Nephron progenitor cell (in vitro differentiated cells): Measurements from ENCODE around the gene UBE2O.

Source experiments
- DNase-seq: peaks from one replicate; pipeline ENCODE4 v3.0.0; 2021
- H3K27ac Mint-ChIP-seq: 2 replicates; pipeline ENCODE4 v1.8.0; 2021; ENCODE audit warnings: mild to moderate bottlenecking, moderate library complexity, mixed read lengths
- H3K27me3 Mint-ChIP-seq: 2 replicates; pipeline ENCODE4 v1.8.0; 2021; ENCODE audit warnings: mild to moderate bottlenecking, low read depth, mixed read lengths; ENCODE audit not compliant: poor library complexity
- H3K36me3 Mint-ChIP-seq: 2 replicates; pipeline ENCODE4 v1.8.0; 2021; ENCODE audit warnings: low read depth, mixed read lengths
- H3K4me1 Mint-ChIP-seq: 2 replicates; pipeline ENCODE4 v1.8.0; 2021; ENCODE audit warnings: mixed read lengths
- H3K4me3 Mint-ChIP-seq: 2 replicates; pipeline ENCODE4 v1.8.0; 2021; ENCODE audit warnings: mild to moderate bottlenecking, moderate library complexity, mixed read lengths
- H3K9me3 Mint-ChIP-seq: 2 replicates; pipeline ENCODE4 v1.8.0; 2021; ENCODE audit warnings: mild to moderate bottlenecking, moderate library complexity, mixed read lengths
- TF ChIP-seq, protein P1 (sequence below): fragments of 200-600 bp; sonication (generic); IDR thresholded peaks from 2 replicates; pipeline ENCODE4 v1.5.0; 2021; ENCODE audit warnings: antibody characterized with exemption

UBE2O gene

DNA sequence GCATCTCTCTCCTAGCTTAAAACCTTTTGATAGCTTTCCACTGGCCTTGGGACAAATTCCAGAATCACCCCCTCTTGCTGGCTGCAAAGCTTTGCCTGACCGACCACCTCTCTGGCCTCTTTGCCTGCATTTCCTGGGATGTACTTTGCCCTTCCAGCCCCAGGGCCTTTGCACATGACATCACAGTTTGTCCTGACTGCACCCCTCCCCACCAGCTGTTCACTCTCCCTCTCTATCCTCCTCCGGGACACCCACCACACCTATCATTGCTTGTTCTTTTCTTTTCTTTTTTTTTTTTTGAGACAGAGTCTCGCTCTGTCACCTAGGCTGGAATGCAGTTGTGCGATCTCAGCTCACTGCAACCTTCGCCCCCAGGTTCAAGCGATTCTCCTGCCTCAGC is 22.4 kb upstream of the UBE2O start:
- Mint-ChIP-seq H3K36me3 (no peaks in the 10 kb centered on the region), H3K27ac (no peak overlapping the region), H3K27me3 (no peaks in the 10 kb centered on the region), H3K9me3 (no peaks in the 10 kb centered on the region), H3K4me3 (no peak overlapping the region), H3K4me1 (peaks cover under 1% of the 10 kb centered on the region)
- TF ChIP-seq, protein P1, sequence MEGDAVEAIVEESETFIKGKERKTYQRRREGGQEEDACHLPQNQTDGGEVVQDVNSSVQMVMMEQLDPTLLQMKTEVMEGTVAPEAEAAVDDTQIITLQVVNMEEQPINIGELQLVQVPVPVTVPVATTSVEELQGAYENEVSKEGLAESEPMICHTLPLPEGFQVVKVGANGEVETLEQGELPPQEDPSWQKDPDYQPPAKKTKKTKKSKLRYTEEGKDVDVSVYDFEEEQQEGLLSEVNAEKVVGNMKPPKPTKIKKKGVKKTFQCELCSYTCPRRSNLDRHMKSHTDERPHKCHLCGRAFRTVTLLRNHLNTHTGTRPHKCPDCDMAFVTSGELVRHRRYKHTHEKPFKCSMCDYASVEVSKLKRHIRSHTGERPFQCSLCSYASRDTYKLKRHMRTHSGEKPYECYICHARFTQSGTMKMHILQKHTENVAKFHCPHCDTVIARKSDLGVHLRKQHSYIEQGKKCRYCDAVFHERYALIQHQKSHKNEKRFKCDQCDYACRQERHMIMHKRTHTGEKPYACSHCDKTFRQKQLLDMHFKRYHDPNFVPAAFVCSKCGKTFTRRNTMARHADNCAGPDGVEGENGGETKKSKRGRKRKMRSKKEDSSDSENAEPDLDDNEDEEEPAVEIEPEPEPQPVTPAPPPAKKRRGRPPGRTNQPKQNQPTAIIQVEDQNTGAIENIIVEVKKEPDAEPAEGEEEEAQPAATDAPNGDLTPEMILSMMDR, result no peak
- no peak for DNase-seq

- no peaks in the 10 kb centered on the region for H3K36me3 Mint-ChIP-seq
- H3K9me3 Mint-ChIP-seq, result no peaks in the 10 kb centered on the region
- H3K27me3 Mint-ChIP-seq, result no peaks in the 10 kb centered on the region
- TF ChIP-seq, protein P1, result no peak
- no peaks in the 10 kb centered on the region for H3K4me1 Mint-ChIP-seq
- no peak overlapping the region for H3K4me3 Mint-ChIP-seq
- no peak for DNase-seq
- H3K27ac Mint-ChIP-seq, result no peak overlapping the region
These were observed 21.9 kb upstream of the UBE2O start for GRCh38 chr17:76474894-76475293.

DNA sequence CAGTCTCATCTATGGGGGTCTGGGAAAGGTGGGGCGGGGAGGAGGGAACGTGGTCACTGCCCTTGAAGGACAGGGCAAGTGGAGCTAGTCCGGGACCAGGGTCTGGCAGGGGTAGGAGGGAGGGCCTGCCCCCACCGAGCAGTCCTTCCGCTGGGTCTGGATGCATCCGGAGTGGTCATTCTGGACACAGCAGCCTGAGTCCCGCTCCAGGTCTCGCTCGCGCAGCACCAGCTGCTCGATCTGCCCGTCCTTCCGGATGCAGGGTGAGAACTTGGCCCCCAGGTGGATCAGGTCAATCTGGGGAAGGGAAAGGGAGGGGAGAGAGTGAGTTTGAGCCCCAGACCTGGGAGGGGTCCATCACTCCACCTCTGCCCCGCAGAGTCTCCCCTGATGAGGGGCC is 21.3 kb upstream of the UBE2O start:
- Mint-ChIP-seq H3K27ac (no peak overlapping the region), H3K9me3 (no peaks in the 10 kb centered on the region)

DNA sequence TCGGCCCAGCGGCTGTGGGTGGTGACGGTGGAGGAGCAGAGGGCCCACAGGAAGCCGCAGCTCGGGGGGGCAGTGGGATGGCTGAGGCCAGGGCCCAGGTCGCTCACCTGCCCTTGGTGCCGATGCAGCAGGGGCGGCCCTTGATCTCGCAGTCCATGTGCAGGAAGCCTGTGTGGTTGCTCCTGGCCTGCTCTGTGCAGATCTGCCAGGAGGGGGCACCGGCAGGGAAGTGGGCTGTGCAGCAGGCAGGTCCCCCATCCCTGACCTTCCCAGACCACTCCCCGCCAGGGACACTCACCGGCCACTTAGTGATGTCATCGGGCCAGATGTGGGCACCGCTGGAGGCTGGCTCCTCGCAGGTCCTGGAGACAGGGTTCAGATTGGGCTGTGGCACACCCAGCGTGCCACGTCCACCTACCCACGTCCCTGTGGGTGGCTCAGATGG is 20.6 kb upstream of the UBE2O start:
- DNase-seq, result peak; percentile 61
- H3K27ac Mint-ChIP-seq, result no peak overlapping the region
- no peaks in the 10 kb centered on the region for H3K9me3 Mint-ChIP-seq
- H3K27me3 Mint-ChIP-seq, result no peaks in the 10 kb centered on the region
- TF ChIP-seq, protein P1, result peak; percentile 44
- H3K36me3 Mint-ChIP-seq, result no peaks in the 10 kb centered on the region
- H3K4me1 Mint-ChIP-seq, result no peaks in the 10 kb centered on the region
- H3K4me3 Mint-ChIP-seq, result no peak overlapping the region

More for the DNA sequence above, 21.3 kb upstream of the UBE2O start:
- Mint-ChIP-seq H3K4me3 (no peak overlapping the region), H3K27me3 (no peaks in the 10 kb centered on the region), H3K4me1 (no peaks in the 10 kb centered on the region), H3K36me3 (no peaks in the 10 kb centered on the region)
- TF ChIP-seq, protein P1, result no peak
- DNase-seq, result no peak

GRCh38 chr17:76472726-76473125 is 19.8 kb upstream of the UBE2O start:
- Mint-ChIP-seq H3K4me3 (no peak overlapping the region), H3K36me3 (no peaks in the 10 kb centered on the region), H3K27ac (no peak overlapping the region), H3K4me1 (peaks cover 2% of the 10 kb centered on the region), H3K9me3 (no peaks in the 10 kb centered on the region), H3K27me3 (no peaks in the 10 kb centered on the region)
- DNase-seq, result no peak
- TF ChIP-seq, protein P1, result no peak

GRCh38 chr17:76472258-76472645 is 19.3 kb upstream of the UBE2O start:
- no peaks in the 10 kb centered on the region for H3K27me3 Mint-ChIP-seq
- H3K27ac Mint-ChIP-seq, result no peak overlapping the region
- no peak overlapping the region for H3K4me3 Mint-ChIP-seq
- H3K4me1 Mint-ChIP-seq, result peaks cover 5% of the 10 kb centered on the region
- H3K36me3 Mint-ChIP-seq, result no peaks in the 10 kb centered on the region
- TF ChIP-seq, protein P1, result no peak
- H3K9me3 Mint-ChIP-seq, result no peaks in the 10 kb centered on the region
- no peak for DNase-seq
